MM.1S (cell line): ENCODE data around the gene ZNF699.

Source experiments
- DNase-seq: peaks from one replicate; pipeline ENCODE4 v3.0.0-alpha.2; 2015
- H2AFZ ChIP-seq: fragments of 300-600 bp; sonication (generic); 2 replicates; pipeline ENCODE4 v1.6.0; 2016; ENCODE audit warnings: antibody characterized with exemption, low read length
- H3F3A ChIP-seq: fragments of 300-600 bp; sonication (generic); 2 replicates; pipeline ENCODE4 v1.6.1; 2016; ENCODE audit warnings: mild to moderate bottlenecking, antibody characterized with exemption, low read length, moderate library complexity, mixed read lengths; ENCODE audit not compliant: insufficient read depth
- H3K27ac ChIP-seq: fragments of 300-600 bp; sonication (generic); 2 replicates; pipeline ENCODE4 v1.5.1; 2016; ENCODE audit warnings: mild to moderate bottlenecking, low read length
- H3K27me3 ChIP-seq: fragments of 300-600 bp; sonication (generic); replicated peaks from 2 replicates; pipeline ENCODE4 v1.6.0; 2016; ENCODE audit warnings: low read length; ENCODE audit not compliant: insufficient read depth
- H3K36me3 ChIP-seq: fragments of 300-600 bp; sonication (generic); replicated peaks from 2 replicates; pipeline ENCODE4 v1.6.1; 2016; ENCODE audit warnings: mild to moderate bottlenecking, low read length, mixed read lengths; ENCODE audit not compliant: insufficient read depth
- H3K4me1 ChIP-seq: fragments of 300-600 bp; sonication (generic); 2 replicates; pipeline ENCODE4 v1.6.1; 2016; ENCODE audit warnings: low read length, mixed read lengths
- H3K4me2 ChIP-seq: fragments of 300-600 bp; sonication (generic); 2 replicates; pipeline ENCODE4 v1.6.0; 2016; ENCODE audit warnings: low read depth, low read length
- H3K4me3 ChIP-seq: fragments of 300-600 bp; sonication (generic); 2 replicates; pipeline ENCODE4 v1.5.1; 2016; ENCODE audit warnings: low read length, mixed read lengths
- H3K79me2 ChIP-seq: fragments of 300-600 bp; sonication (generic); 2 replicates; pipeline ENCODE4 v1.6.1; 2016; ENCODE audit warnings: mixed run types, low read length, mixed read lengths
- H3K9ac ChIP-seq: fragments of 300-600 bp; sonication (generic); 2 replicates; pipeline ENCODE4 v1.6.1; 2016; ENCODE audit warnings: low read length, mixed read lengths
- H3K9me2 ChIP-seq: fragments of 300-600 bp; sonication (generic); replicated peaks from 2 replicates; pipeline ENCODE4 v1.6.1; 2016; ENCODE audit warnings: mild to moderate bottlenecking, low read length, mixed read lengths; ENCODE audit not compliant: insufficient read depth
- H3K9me3 ChIP-seq: fragments of 300-600 bp; sonication (generic); replicated peaks from 2 replicates; pipeline ENCODE4 v1.6.1; 2016; ENCODE audit warnings: mild to moderate bottlenecking, low read length, mixed read lengths; ENCODE audit not compliant: insufficient read depth
- H4K20me1 ChIP-seq: fragments of 300-600 bp; sonication (generic); 2 replicates; pipeline ENCODE4 v1.6.1; 2016; ENCODE audit warnings: mild to moderate bottlenecking, low read length, moderate library complexity, mixed read lengths; ENCODE audit not compliant: insufficient read depth
- CTCF ChIP-seq: fragments of 300-600 bp; sonication (generic); IDR thresholded peaks from 2 replicates; pipeline ENCODE4 v1.5.1; 2016; ENCODE audit warnings: antibody characterized with exemption, low read length, mixed read lengths
- EZH2 ChIP-seq: fragments of 300-600 bp; sonication (generic); optimal IDR thresholded peaks from 2 replicates; pipeline ENCODE3; 2017; ENCODE audit warnings: low read depth, mild to moderate bottlenecking, antibody characterized with exemption, low read length, mixed read lengths
- EZH2phosphoT487 ChIP-seq: fragments of 300-600 bp; sonication (generic); IDR thresholded peaks from 2 replicates; pipeline ENCODE4 v1.6.1; 2018; ENCODE audit warnings: antibody characterized with exemption, low read length

ZNF699 gene

GRCh38 chr19:9250630-9251029 is 59.0 kb downstream of the ZNF699 start, which contains the start of gene OR7E24:
OR7E24 (plus strand) TSS chr19:9250930; CDS start chr19:9251044, 114 bp downstream.
- no peak for DNase-seq
- TF ChIP-seq EZH2phosphoT487 (no peak), EZH2 (no peak), CTCF (no peak)
- Histone ChIP-seq H4K20me1 (no peaks in the 10 kb centered on the region), H3K27me3 (peaks cover 11% of the 10 kb centered on the region; the same call in 1 of the 2 replicates), H3K9ac (no peak within 1 kb of the TSS), H3K4me1 (no peaks in the 10 kb centered on the region), H3F3A (no peaks in the 10 kb centered on the region), H2AFZ (no peak within 1 kb of the TSS), H3K9me2 (no peaks in the 10 kb centered on the region), H3K79me2 (no peaks in the 10 kb centered on the region), H3K27ac (no peak within 1 kb of the TSS), H3K4me3 (no peak within 1 kb of the TSS), H3K36me3 (no peaks in the 10 kb centered on the region), H3K9me3 (no peaks in the 10 kb centered on the region), H3K4me2 (no peak within 1 kb of the TSS)
